ENCODE measurements around the gene TNFRSF8.

Gene TNFRSF8

GRCh38 chr1:12148160-12148957 is 85.3 kb downstream of the TNFRSF8 start:
- no peak overlapping the region for H3K4me3 ChIP-seq (ENCODE audit: low read depth, low read length)
- TF ChIP-seq CTCF (IDR thresholded peaks at IDR 0.05; ENCODE audit: borderline replicate concordance, insufficient read depth, low read depth, low read length) = no peak

GRCh38 chr1:12148958-12149790 is 86.1 kb downstream of the TNFRSF8 start:
- TF ChIP-seq CTCF (IDR thresholded peaks at IDR 0.05; ENCODE audit: borderline replicate concordance, insufficient read depth, low read depth, low read length) = no peak
- H3K4me3 ChIP-seq (ENCODE audit: low read depth, low read length) = no peak overlapping the region

- no peak overlapping the region for H3K4me3 ChIP-seq (ENCODE audit: low read depth, low read length)
- TF ChIP-seq CTCF (IDR thresholded peaks at IDR 0.05; ENCODE audit: borderline replicate concordance, insufficient read depth, low read depth, low read length) = no peak
These were observed 86.7 kb downstream of the TNFRSF8 start for GRCh38 chr1:12149791-12150175.

- TF ChIP-seq CTCF (IDR thresholded peaks at IDR 0.05; ENCODE audit: borderline replicate concordance, insufficient read depth, low read depth, low read length) = no peak
- no peak overlapping the region for H3K4me3 ChIP-seq (ENCODE audit: low read depth, low read length)
These were observed 87.5 kb downstream of the TNFRSF8 start for GRCh38 chr1:12150456-12151200.

- no peak overlapping the region for H3K4me3 ChIP-seq (ENCODE audit: low read depth, low read length)
These were observed 88.4 kb downstream of the TNFRSF8 start for GRCh38 chr1:12151465-12151864.

More at GRCh38 chr1:12151465-12151864, 88.4 kb downstream of the TNFRSF8 start:
- TF ChIP-seq CTCF (IDR thresholded peaks at IDR 0.05; ENCODE audit: borderline replicate concordance, insufficient read depth, low read depth, low read length) = no peak
